Liver (tissue), 2 donors: Measurements from ENCODE around the gene ELOB.

Source experiments
- RXRA ChIP-seq, 2 donors: IDR thresholded peaks; 2 replicates each; pipeline ENCODE4 v1.6.1; 2017 to 2018; ENCODE audit warnings: antibody characterized with exemption in 2 of 2, mild to moderate bottlenecking in 1 of 2
- TAF1 ChIP-seq: conservative IDR thresholded peaks from 2 replicates; pipeline ENCODE4 v1.6.1; 2016; ENCODE audit warnings: antibody characterized with exemption, mild to moderate bottlenecking
- YY1 ChIP-seq: IDR thresholded peaks from 2 replicates; pipeline ENCODE4 v1.6.1; 2016; ENCODE audit warnings: antibody characterized with exemption, mild to moderate bottlenecking
- TF ChIP-seq, protein P1 (sequence below): IDR thresholded peaks from 2 replicates; pipeline ENCODE4 v1.6.1; 2016; ENCODE audit warnings: antibody characterized with exemption
- donor health status: healthy.

DNA sequence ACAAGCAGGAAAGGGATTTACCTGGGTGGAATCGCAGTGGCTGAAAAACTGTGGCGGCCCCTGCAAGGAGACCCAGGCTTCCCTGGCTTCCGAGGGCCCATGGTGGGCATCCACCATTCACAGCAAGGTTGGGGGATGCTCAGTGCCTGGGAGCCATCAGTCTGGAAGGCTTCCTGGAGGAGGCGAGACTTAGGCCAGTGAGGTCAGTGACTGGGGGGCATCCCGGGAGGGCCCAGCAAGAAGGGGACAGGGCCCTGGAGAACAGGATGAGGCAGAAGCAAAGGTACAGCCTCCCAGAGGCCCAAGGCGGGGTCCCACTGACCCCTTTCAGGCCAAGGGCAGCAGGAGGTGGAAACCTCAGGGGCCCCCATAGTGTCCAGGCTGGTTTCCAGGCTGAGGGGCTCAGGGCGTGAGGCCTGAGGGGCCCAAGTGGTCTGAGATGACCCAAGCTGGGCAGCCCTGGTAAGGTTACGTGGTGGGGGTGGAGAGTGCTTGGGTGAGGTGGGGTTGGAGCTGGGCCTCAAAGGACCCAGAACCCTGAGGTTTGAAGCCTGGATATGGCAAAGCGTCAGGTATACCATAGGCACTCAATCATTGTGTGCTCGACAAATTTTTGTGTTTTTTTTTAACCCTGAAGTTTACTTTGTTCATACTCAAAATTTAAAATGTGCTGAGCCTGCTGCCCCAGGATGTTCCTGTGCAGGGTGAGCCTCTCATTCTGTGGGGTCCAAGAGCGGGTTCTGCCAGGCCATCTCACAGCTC, 40.4 kb downstream of the ELOB start:
- no peak for TF ChIP-seq RXRA (IDR thresholded peaks at IDR 0.05)
- TF ChIP-seq, protein P1, sequence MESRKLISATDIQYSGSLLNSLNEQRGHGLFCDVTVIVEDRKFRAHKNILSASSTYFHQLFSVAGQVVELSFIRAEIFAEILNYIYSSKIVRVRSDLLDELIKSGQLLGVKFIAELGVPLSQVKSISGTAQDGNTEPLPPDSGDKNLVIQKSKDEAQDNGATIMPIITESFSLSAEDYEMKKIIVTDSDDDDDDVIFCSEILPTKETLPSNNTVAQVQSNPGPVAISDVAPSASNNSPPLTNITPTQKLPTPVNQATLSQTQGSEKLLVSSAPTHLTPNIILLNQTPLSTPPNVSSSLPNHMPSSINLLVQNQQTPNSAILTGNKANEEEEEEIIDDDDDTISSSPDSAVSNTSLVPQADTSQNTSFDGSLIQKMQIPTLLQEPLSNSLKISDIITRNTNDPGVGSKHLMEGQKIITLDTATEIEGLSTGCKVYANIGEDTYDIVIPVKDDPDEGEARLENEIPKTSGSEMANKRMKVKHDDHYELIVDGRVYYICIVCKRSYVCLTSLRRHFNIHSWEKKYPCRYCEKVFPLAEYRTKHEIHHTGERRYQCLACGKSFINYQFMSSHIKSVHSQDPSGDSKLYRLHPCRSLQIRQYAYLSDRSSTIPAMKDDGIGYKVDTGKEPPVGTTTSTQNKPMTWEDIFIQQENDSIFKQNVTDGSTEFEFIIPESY = no peak
- TF ChIP-seq YY1 = no peak
- TF ChIP-seq TAF1 = no peak
